Stimulated activated effector memory CD8-positive, alpha-beta T cell treated with anti-CD3 and anti-CD28 coated beads, Interleukin-12 subunit alpha, Interleukin-12 subunit beta, amount 100 ng/mL, for 72 hours (primary cell): ENCODE data around the gene SYNE4.

Source experiments
- ATAC-seq: fragments of 150-1000 bp; cut with Tn5 transposase; 2 replicates; pipeline ENCODE4 v1.10.0; 2021
- DNase-seq, 2 donors: peaks; one replicate each; pipeline ENCODE4 v3.0.0; 2021 to 2022; ENCODE audit warnings: low spot score in 2 of 2
- H3K27ac Mint-ChIP-seq: one replicate; pipeline ENCODE4 v1.8.0; 2022; ENCODE audit warnings: mild to moderate bottlenecking, mixed read lengths
- H3K36me3 Mint-ChIP-seq: one replicate; pipeline ENCODE4 v1.8.0; 2022; ENCODE audit warnings: mild to moderate bottlenecking, mixed read lengths
- H3K4me1 Mint-ChIP-seq: one replicate; pipeline ENCODE4 v1.8.0; 2022; ENCODE audit warnings: mixed read lengths
- H3K4me3 Mint-ChIP-seq: one replicate; pipeline ENCODE4 v1.8.0; 2022; ENCODE audit warnings: mild to moderate bottlenecking, mixed read lengths
- H3K9me3 Mint-ChIP-seq: one replicate; pipeline ENCODE4 v1.8.0; 2022; ENCODE audit warnings: mixed read lengths

The SYNE4 gene

DNA sequence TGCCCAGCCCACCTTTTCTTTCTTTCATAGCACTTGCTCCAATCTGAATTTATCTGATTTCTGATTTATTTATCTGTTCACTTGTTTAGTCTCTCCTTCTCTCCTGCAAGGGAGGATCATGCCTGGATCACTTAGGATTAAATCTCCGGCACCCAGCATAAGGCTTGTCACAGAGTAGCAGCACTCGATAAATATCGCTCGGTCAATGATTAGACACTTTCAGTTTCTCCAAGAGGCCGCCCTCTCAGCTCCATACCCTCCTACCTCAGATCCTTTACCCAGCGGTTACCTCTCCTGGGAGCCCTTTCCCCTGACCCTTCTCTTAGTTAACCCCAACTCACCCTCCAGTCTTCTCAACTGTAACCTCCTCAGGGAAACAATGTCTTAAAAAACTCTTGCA, 22.7 kb upstream of the SYNE4 start:
- no peak overlapping the region for H3K4me3 Mint-ChIP-seq
- H3K9me3 Mint-ChIP-seq, result no peaks in the 10 kb centered on the region
- peaks cover 23% of the 10 kb centered on the region for H3K4me1 Mint-ChIP-seq
- peaks cover 30% of the 10 kb centered on the region for H3K36me3 Mint-ChIP-seq
- ATAC-seq, result no peak
- no peak for DNase-seq
- H3K27ac Mint-ChIP-seq, result peak overlapping the region; percentile 1

DNA sequence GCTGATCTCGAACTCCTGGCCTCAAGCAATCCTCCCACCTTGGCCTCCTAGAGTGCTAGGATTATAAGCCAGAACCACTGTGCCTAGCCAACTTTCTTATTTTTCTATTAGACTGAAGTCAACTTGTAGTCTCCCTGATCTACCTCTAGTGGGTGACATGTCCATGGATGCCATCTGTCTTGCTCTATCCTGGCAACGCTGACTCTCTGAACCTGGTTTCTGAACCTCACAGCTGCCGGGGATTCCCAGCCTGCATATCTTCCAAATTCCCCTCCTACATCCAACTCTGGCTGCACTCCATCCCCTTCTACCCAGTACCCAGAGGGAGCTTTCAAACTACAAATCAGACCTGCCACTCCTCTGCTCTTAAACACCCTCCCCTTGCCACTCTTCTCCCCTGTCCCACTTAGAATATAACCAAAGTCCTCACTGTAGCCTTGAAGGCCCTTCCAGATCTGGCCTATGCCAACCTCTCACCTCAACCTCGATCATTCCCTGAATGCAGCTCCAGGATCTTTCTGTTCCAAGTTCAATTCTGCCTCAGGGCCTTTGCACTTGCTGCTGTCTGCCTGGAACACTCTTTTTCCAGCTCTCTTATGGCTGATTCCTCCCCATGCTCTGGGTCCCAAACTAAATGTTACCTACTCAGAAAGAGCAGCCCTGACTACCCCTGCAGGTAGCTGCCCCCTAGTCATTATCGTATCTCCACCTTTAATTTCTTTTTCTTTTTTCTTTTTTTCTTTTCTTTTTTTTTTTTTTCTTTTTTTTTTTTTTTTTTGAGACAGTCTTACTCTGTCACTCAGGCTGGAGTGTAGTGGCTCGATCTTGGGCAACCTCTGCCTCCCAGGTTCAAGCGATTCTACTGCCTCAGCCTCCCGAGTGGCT, 21.9 kb upstream of the SYNE4 start:
- H3K27ac Mint-ChIP-seq, result peak overlapping the region; percentile 46
- no peak overlapping the region for H3K4me3 Mint-ChIP-seq
- H3K4me1 Mint-ChIP-seq, result peaks cover 18% of the 10 kb centered on the region
- H3K9me3 Mint-ChIP-seq, result no peaks in the 10 kb centered on the region
- DNase-seq (no peak), ATAC-seq (no peak)
- peaks cover 30% of the 10 kb centered on the region for H3K36me3 Mint-ChIP-seq

DNA sequence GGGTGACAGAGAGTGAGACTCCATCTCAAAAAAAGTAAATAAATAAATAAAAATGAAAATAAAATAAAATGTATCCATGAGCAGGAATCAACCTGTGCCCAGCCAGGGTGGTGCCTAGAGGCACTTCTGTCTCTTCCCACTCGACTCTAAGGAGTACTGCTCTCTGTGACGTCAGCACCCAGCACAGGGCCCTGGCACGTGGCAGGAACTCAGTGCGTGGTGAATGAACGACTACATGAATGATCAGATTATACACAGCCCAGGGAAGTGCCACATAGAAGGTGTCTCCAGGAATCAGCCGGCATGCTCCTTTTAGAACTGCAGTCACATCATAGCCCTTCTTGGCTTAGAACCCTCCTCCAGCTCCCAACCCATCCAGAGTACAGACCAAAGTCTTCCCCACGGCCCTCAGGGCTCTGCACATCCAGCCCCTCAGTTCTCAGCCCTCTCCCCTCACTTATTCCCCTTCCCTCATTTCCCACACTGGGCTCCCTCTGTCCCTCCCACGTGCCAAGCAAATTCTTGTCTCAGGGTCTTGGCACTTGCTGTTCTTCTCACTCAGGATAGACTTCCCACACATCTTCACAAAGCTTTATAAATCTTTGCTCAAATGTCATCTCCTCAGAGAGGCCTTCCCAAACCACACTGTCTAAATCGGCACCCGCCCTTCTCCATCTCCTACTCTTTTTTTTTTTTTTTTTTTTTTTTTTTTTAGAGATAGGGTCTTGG, 19.9 kb upstream of the SYNE4 start:
- Mint-ChIP-seq H3K4me3 (no peak overlapping the region), H3K9me3 (no peaks in the 10 kb centered on the region), H3K36me3 (peaks cover 32% of the 10 kb centered on the region), H3K4me1 (no peaks in the 10 kb centered on the region), H3K27ac (peak overlapping the region; percentile 62)
- DNase-seq (no peak), ATAC-seq (no peak)

DNA sequence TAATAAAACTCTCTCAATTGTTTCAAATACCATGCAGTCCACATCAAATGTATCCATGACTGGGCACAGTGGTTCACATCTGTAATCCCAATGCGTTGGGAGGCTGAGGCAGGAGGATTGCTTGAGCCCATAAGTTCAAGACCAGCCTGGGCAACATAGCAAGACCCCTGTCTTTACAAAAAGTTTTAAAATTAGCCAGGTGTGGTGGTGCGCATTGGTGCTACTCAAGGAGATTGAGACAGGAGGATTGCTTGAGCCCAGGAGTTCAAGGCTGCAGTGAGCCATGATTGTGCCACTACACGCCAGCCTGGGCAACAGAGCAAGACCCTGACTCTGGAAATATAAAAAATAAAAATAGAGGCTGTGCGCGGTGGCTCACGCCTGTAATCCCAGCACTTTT, 19.1 kb upstream of the SYNE4 start:
- Mint-ChIP-seq H3K36me3 (peaks cover 39% of the 10 kb centered on the region), H3K27ac (no peak overlapping the region), H3K9me3 (no peaks in the 10 kb centered on the region), H3K4me1 (no peaks in the 10 kb centered on the region), H3K4me3 (no peak overlapping the region)
- DNase-seq, result no peak
- no peak for ATAC-seq

DNA sequence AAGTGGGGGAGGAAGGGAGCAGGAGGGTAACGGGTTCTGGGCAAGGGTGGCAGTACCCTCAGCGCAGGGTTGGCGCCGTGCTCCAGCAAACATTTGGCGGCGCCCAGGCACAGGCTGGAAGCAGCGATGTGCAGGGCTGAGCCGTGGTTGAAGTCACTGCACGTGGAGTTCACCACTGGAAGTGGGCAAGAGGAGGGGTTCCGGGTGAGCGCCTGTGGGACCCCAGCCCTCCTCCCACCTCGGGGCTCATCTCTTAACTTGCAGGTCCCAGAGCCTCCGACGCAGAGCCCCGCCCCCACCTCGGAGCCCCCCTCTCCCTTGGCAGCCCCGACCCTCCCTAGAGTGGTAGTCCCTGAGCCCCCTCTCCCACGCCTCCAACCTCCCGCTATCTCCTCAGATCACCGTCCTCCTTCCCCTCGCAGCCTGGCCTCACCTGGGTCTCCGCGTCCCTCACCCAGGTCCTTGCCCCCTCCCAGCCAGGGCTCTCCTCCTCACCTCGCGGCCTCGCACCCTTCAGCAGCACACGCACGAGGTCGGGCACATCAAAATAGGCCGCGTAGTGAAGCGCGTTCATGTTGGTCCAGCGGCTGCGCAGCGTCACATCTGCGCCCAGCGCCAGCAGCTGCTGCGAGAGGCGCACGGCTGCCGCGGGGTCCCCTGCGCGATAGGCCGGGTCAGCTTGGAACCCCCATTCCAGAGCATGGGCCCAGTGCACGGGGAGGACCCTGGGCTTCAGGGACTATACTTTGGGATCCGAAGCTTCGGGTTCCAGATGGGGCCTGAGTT, 17.7 kb upstream of the SYNE4 start:
- ATAC-seq (no peak), DNase-seq (no peak)
- peaks cover 43% of the 10 kb centered on the region for H3K36me3 Mint-ChIP-seq
- no peak overlapping the region for H3K27ac Mint-ChIP-seq
- no peaks in the 10 kb centered on the region for H3K4me1 Mint-ChIP-seq
- no peak overlapping the region for H3K4me3 Mint-ChIP-seq
- no peaks in the 10 kb centered on the region for H3K9me3 Mint-ChIP-seq

DNA sequence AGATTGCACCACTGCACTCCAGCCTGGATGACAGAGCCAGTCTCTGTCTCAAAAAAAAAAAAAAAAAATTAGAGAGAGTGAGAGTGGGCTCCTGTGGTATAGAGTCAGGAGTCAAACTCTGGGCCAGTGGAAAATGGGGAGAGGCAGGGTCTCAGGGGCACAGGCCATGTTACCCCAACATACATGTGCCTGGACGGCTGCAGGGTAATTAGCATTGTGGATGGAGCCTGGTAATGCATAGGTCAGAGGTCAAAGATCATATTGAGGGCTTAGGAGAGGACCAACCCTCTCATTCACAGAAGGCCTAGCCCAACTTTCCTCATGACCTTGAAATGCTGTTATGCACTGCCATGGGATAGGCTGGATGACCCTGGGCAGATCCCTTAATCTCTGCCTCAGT, 16.9 kb upstream of the SYNE4 start:
- DNase-seq (no peak), ATAC-seq (no peak)
- Mint-ChIP-seq H3K4me1 (no peaks in the 10 kb centered on the region), H3K36me3 (peaks cover 47% of the 10 kb centered on the region), H3K9me3 (no peaks in the 10 kb centered on the region), H3K4me3 (no peak overlapping the region), H3K27ac (no peak overlapping the region)

DNA sequence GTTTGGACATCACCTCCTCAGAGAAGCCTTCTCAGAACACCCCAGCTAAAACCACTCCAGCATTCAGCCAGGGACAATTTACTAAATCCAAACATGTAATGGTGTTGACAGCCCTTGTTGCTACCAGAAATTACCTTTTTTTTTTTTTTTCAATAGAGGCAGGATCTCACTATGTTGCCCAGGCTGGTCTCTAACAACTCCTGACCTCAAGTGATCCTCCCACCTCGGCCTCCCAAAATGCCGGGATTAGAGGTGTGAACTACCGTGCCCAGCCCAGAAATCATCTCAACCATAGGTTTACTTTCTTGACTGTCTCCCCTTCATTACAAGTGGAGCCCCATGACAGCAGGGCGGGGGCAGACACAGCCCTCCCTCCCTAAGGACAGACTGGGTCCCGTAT, 14.8 kb upstream of the SYNE4 start:
- DNase-seq (no peak), ATAC-seq (no peak)
- no peaks in the 10 kb centered on the region for H3K4me1 Mint-ChIP-seq
- H3K36me3 Mint-ChIP-seq, result peaks cover 31% of the 10 kb centered on the region
- no peak overlapping the region for H3K4me3 Mint-ChIP-seq
- H3K9me3 Mint-ChIP-seq, result no peaks in the 10 kb centered on the region
- peak overlapping the region; percentile 63 for H3K27ac Mint-ChIP-seq

DNA sequence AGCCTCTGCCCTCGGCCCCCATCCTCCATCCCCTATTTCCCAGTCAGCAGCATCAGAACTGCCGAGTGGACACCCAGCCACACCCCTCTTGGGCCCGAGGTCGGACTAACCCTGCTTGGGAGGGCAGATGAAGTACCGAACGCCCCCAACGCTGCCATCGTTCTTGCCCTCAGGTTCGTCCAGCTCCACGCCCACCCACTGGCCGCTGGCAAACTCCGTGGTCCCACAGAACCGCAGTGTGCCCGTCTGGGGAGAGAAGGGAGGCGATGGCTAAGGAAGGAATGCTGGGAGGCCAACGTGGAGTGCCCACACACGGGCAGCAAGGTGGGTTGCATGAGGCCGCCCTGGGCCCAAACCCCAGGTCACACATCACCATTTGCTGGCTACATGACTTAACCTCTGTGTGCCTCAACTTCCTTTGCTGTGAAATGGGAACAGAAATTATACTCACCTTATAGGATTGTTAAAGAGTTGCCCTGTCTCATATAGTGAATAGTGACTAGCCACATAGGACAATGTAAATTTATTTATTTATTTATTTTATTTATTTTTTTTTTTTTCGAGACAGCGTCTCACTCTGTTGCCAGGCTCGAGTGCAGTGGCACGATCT, 10.6 kb upstream of the SYNE4 start:
- no peak overlapping the region for H3K27ac Mint-ChIP-seq
- H3K4me1 Mint-ChIP-seq, result peaks cover 18% of the 10 kb centered on the region
- no peaks in the 10 kb centered on the region for H3K9me3 Mint-ChIP-seq
- DNase-seq (no peak), ATAC-seq (no peak)
- H3K36me3 Mint-ChIP-seq, result peaks cover 46% of the 10 kb centered on the region
- H3K4me3 Mint-ChIP-seq, result no peak overlapping the region

DNA sequence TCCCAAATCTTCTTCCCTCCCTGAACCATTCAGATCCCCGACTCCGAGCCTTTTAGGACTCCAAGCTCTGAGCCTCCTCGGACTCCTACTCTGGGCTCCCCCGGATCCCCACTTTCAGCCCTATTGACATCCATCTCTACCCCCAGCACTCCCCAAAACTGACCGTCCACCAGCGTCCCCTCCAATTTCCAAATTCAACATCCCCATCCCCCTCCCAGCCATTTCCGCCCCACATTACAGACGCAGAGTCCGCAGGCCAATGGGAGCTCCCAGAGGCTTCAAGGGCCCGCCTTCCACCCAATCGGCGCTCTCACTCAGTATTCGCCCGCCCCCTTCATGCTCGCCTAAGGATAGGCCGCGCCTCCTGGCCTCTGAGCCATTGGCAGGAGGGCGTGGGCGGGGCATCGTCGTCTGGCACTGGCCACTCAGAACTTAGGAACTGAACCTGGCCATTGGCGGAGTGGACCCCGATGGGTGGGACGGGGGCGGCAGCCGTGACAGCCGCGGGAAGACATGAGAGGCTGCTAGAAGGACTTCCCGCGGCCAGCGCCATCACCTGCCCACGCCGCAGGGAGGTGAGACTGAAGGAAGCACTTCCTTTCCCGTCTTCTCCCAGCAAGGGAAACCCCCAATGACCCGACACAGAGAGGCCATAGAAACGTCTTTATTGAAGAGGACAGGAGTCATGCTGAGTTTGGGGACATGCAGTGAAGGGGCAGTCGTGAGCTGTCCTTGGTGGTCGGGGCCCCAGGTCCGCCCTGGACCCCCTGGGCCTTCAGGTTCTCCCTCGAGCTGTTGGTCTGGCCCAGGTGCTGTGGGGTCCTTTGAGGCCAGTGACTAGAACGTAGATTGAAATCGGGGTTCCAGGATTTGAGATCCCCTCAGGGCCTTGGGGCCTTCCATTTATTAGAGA, 5.7 kb upstream of the SYNE4 start, which contains the start of gene ALKBH6:
TSS of gene ALKBH6 (minus strand) at position 202 of the 913 bp plus-strand sequence. CDS start 816 bp downstream, outside the sequence.
- Mint-ChIP-seq H3K27ac (peak within 1 kb of the TSS; percentile 99), H3K4me3 (peak within 1 kb of the TSS; percentile 99), H3K36me3 (peaks cover 30% of the 10 kb centered on the region), H3K4me1 (peaks cover 46% of the 10 kb centered on the region), H3K9me3 (no peaks in the 10 kb centered on the region)
- DNase-seq (peak; percentile 95 to 99), ATAC-seq (peak; percentile 96)

DNA sequence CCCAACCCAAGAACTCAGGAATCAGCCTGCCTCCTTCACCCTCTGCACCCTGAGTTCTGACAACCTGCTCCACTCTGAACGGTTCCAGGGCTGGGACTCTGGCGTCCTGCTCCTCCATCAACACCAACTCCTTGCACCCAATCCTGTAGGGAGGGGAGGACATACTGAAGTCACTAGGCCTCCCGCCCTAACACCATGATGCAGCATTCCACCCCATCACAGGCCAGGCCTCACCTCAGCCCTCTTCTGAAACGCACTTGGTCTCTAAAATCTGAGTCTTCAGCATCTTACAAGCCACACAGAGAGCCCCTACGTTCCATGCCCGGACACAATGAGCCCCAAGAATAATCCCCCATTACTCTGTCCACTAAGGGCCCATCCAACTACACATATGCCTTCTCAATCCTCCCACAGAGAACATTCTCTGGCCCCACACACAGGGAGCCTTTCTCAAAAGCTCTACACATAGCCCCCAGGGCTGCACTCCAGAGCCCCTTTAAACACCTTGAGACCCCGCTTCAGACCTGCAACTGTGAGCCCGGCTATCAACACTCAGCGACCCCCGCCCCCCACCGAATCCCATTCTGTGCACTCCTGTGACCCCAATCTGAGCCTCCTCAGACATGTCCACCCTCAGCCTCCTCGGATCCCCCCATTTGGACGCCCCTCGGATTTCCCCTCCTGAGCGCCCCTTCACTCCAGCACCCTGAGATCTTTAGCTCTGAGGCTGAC, 4.8 kb upstream of the SYNE4 start:
- no peaks in the 10 kb centered on the region for H3K9me3 Mint-ChIP-seq
- ATAC-seq (no peak), DNase-seq (no peak)
- peak overlapping the region; percentile 99 for H3K27ac Mint-ChIP-seq
- H3K4me3 Mint-ChIP-seq, result peak overlapping the region; percentile 99
- H3K36me3 Mint-ChIP-seq, result peaks cover 29% of the 10 kb centered on the region
- peaks cover 53% of the 10 kb centered on the region for H3K4me1 Mint-ChIP-seq

DNA sequence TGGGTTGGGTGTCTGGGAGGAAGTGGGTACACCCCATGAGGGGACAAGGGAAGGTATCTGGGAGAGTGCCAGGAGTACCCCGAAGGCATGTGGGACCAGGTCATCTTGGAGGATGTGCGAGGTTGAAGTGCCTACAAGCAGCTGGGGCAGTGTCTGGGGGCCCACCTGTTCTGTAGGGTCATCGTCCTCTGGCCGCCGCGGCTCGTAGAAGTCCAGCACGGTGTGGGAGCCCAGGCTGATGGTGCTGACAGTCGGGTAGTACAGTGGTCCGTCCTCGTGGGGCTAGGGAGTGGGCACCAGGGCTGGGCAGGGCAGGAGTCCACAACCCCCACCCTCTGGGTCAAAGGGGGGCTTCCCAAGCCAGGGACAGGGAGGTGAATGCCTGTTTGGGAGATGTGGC, 1.8 kb upstream of the SYNE4 start:
- peaks cover 51% of the 10 kb centered on the region for H3K4me1 Mint-ChIP-seq
- peaks cover 21% of the 10 kb centered on the region for H3K36me3 Mint-ChIP-seq
- ATAC-seq (no peak), DNase-seq (no peak)
- H3K27ac Mint-ChIP-seq, result no peak overlapping the region
- H3K4me3 Mint-ChIP-seq, result no peak overlapping the region
- no peaks in the 10 kb centered on the region for H3K9me3 Mint-ChIP-seq

DNA sequence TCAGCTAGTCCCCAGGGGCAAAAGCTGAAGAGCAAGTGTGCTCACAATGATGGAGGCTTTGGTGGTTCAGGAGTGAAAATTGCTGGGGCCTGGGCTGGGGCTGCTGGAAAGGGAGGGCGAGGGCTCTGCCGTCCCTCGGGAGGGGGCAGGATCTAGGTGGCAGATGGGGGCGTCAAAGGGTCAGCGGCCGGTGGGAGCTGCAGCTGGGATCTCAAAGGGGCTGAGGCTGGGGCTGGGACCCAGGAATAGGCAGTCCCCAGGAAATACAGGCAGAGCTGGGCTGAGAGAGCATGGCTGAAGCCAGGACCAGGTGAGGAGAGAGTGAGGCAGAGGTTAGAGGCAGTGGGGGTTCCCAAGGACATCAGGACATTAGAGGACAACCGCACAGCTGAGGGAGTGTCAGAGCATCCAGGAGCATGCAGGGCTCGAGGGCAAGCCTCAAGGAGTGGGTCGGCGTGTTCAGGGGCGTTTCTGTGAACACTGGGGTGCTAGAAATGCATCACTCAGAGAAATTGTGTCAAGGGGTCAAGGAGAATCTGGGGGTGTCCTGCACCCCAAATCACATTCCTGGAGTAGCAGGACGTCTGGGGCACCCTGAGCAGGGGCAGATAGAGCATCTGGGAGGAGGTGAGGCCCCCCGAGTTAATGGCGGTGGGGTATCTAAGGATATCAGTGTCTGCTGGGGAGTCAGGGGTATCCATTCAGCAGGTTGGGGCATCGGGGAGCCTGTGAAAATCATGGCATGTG, 1.2 kb upstream of the SYNE4 start:
- Mint-ChIP-seq H3K27ac (no peak overlapping the region), H3K4me3 (peak overlapping the region; percentile 47), H3K4me1 (peaks cover 45% of the 10 kb centered on the region), H3K9me3 (no peaks in the 10 kb centered on the region), H3K36me3 (peaks cover 24% of the 10 kb centered on the region)
- ATAC-seq (no peak), DNase-seq (no peak)

DNA sequence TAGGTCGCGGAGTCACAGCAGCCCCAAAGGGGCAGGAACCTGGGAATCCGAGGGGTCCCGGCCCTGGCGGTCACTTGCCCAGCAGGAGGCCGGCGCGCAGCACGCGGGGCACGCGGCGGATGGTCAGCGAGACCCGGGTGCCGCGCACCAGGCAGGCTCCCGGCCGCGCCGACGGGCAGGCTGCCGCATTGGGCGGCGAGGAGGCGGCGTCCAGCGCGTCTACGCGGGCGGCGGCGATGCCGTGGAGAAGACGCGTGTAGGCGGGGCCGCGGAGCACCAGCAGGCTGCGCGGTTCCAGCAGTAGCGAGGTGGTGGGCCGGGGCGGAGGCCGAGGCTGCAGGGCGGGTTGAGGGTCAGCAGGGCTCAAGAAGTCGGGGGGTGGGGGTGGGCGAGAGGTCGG, 607 bp upstream of the SYNE4 start:
- H3K4me1 Mint-ChIP-seq, result peaks cover 42% of the 10 kb centered on the region
- peaks cover 18% of the 10 kb centered on the region for H3K36me3 Mint-ChIP-seq
- ATAC-seq, result peak; percentile 36
- H3K27ac Mint-ChIP-seq, result no peak overlapping the region
- peak; percentile 41 to 68 for DNase-seq
- peak overlapping the region; percentile 47 for H3K4me3 Mint-ChIP-seq
- H3K9me3 Mint-ChIP-seq, result no peaks in the 10 kb centered on the region
